HG02798 (cell line): ENCODE results near the gene DCAF10.
"Not testable (repeated sequence)": the region's sequence is repeated elsewhere in the genome, so short reads cannot be mapped to it uniquely, and the experiment has no call there.

Experiments used
- ATAC-seq: cut with Tn5 transposase; IDR thresholded peaks from one replicate; pipeline ENCODE4 v1.9.1; 2021; ENCODE audit warnings: mild to moderate bottlenecking; ENCODE audit not compliant: unreplicated experiment, poor library complexity

The DCAF10 gene

GRCh38 chr9:37906312-37907239 lies 106.0 kb downstream of the DCAF10 start:
- ATAC-seq: no peak

GRCh38 chr9:37908283-37908682 lies 107.7 kb downstream of the DCAF10 start:
- ATAC-seq: no peak

- ATAC-seq: no peak
Measured at GRCh38 chr9:37908698-37909186, 108.1 kb downstream of the DCAF10 start.

GRCh38 chr9:37909326-37909725 lies 108.7 kb downstream of the DCAF10 start:
- ATAC-seq: no peak

- not testable (repeated sequence) for ATAC-seq
Measured at GRCh38 chr9:37909836-37910235, 109.2 kb downstream of the DCAF10 start.

GRCh38 chr9:37910271-37910670 lies 109.7 kb downstream of the DCAF10 start:
- no peak for ATAC-seq

- ATAC-seq: no peak
Measured at GRCh38 chr9:37911271-37911681, 110.7 kb downstream of the DCAF10 start.

GRCh38 chr9:37913480-37914153 lies 113.0 kb downstream of the DCAF10 start:
- peak; percentile 83 for ATAC-seq

- ATAC-seq: no peak
Measured at GRCh38 chr9:37914154-37914551, 113.6 kb downstream of the DCAF10 start.

GRCh38 chr9:37914701-37915358 lies 114.2 kb downstream of the DCAF10 start:
- ATAC-seq: no peak

GRCh38 chr9:37915911-37916470 lies 115.4 kb downstream of the DCAF10 start:
- no peak for ATAC-seq

- no peak for ATAC-seq
Measured at GRCh38 chr9:37916471-37917312, 116.1 kb downstream of the DCAF10 start.
